Effector CD8-positive, alpha-beta T cell (primary cell): Measurements from ENCODE around the gene MFSD6.

Experiments used
- DNase-seq: peaks from one replicate; lab custom pipeline; 2025; lab: John Stamatoyannopoulos, UW

Gene MFSD6

GRCh38 chr2:190530248-190530900 lies 122.2 kb downstream of the MFSD6 start:
- DNase-seq, result no peak

- no peak for DNase-seq
Measured at GRCh38 chr2:190532581-190532980, 124.4 kb downstream of the MFSD6 start.

GRCh38 chr2:190533175-190533967 lies 125.2 kb downstream of the MFSD6 start:
- no peak for DNase-seq

- DNase-seq, result peak; percentile 27
Measured at GRCh38 chr2:190533968-190534309, 125.8 kb downstream of the MFSD6 start.

GRCh38 chr2:190534310-190535120 lies 126.4 kb downstream of the MFSD6 start, which contains the start of gene NEMP2:
TSS of gene NEMP2 (minus strand) at chr2:190534722. CDS start at chr2:190534655, 67 bp downstream.
- DNase-seq, result peak; percentile 73

- DNase-seq, result no peak
Measured at GRCh38 chr2:190535121-190535439, 126.9 kb downstream of the MFSD6 start.

GRCh38 chr2:190535586-190535985 lies 127.4 kb downstream of the MFSD6 start:
- DNase-seq, result no peak

- no peak for DNase-seq
Measured at GRCh38 chr2:190537765-190538164, 129.6 kb downstream of the MFSD6 start.

GRCh38 chr2:190538201-190538600 lies 130.0 kb downstream of the MFSD6 start:
- DNase-seq, result no peak

GRCh38 chr2:190540048-190540447 lies 131.9 kb downstream of the MFSD6 start:
- DNase-seq, result no peak

GRCh38 chr2:190545093-190545492 lies 136.9 kb downstream of the MFSD6 start:
- DNase-seq, result no peak

- no peak for DNase-seq
Measured at GRCh38 chr2:190545555-190546385, 137.6 kb downstream of the MFSD6 start.

GRCh38 chr2:190546734-190547133 lies 138.6 kb downstream of the MFSD6 start:
- no peak for DNase-seq

GRCh38 chr2:190547886-190548285 lies 139.7 kb downstream of the MFSD6 start:
- no peak for DNase-seq

- no peak for DNase-seq
Measured at GRCh38 chr2:190550137-190550536, 142.0 kb downstream of the MFSD6 start.
